K562 (cell line): ENCODE results near the gene GNAQ.

Experiments
- BCOR ChIP-seq: fragments of 450-650 bp; IDR thresholded peaks from 2 replicates; pipeline ENCODE4 v1.6.1; 2016
- CTCF ChIP-seq, 3 experiments: IDR thresholded peaks in 2 of 3; conservative IDR thresholded peaks in 1 of 3; 2 replicates each; pipeline ENCODE4 v1.5.1; 2011 to 2012; ENCODE audit warnings: low read length in 3 of 3, mild to moderate bottlenecking in 3 of 3, control low read depth in 2 of 3, improper control_type of control experiment in 1 of 3, inconsistent platforms in 1 of 3, low read depth in 1 of 3, mixed read lengths in 1 of 3, moderate library complexity in 1 of 3; ENCODE audit not compliant: insufficient read depth in 2 of 3
- MAZ ChIP-seq, 2 experiments: fragments of 450-650 bp in 1 of 2; sonication (generic) in 1 of 2; formaldehyde crosslinking; IDR thresholded peaks in 1 of 2; conservative IDR thresholded peaks in 1 of 2; 2 replicates each; pipeline versions ENCODE4 v1.4.0 to v1.5.0; 2020; ENCODE audit warnings: mild to moderate bottlenecking in 1 of 2, missing genetic modification reagents in 1 of 2
- NRF1 ChIP-seq, 2 experiments: fragments of 450-650 bp; IDR thresholded peaks in 1 of 2; conservative IDR thresholded peaks in 1 of 2; 2 replicates each; pipeline ENCODE4 v1.6.1; 2014; ENCODE audit warnings: mild to moderate bottlenecking in 2 of 2
- POLR2A ChIP-seq: fragments of 450-650 bp; conservative IDR thresholded peaks from 2 replicates; pipeline ENCODE4 v1.6.1; 2016
- PREB ChIP-seq: sonication (generic); formaldehyde crosslinking; IDR thresholded peaks from 2 replicates; pipeline ENCODE4 v1.8.1; 2023; ENCODE audit warnings: mild to moderate bottlenecking, missing genetic modification reagents
- ZBTB11 ChIP-seq, 3 experiments: fragments of 200-800 bp in 1 of 3; fragments of 250-450 bp in 1 of 3; fragments of 450-650 bp in 1 of 3; sonication (Bioruptor Pico) in 1 of 3; sonication (Bioruptor generic) in 1 of 3; formaldehyde crosslinking in 1 of 3; IDR thresholded peaks; 2 replicates each; pipeline versions ENCODE4 v1.6.1 to v1.8.0; 2016 to 2022; ENCODE audit warnings: mild to moderate bottlenecking in 2 of 3, missing genetic modification characterization in 2 of 3, missing compliant biosample characterization in 1 of 3, moderate library complexity in 1 of 3
- ZNF695 ChIP-seq: fragments of 450-650 bp; formaldehyde crosslinking; IDR thresholded peaks from 2 replicates; pipeline ENCODE4 v1.4.0; 2020; ENCODE audit warnings: mild to moderate bottlenecking, moderate library complexity

GRCh38 chr9:78032730-78033457, 1.3 kb upstream of the GNAQ start:
- TF ChIP-seq ZNF695 (no peak), CTCF (IDR thresholded peaks at IDR 0.05 in 2 of 3, conservative IDR thresholded peaks at IDR 0.05 in 1 of 3; ENCODE audit: insufficient read depth in 2 of 3, low read depth in 1 of 3, low read length in 3 of 3) (no peak), PREB (CRISPR knock-in tag) (no peak), MAZ (CRISPR knock-in tag; conservative IDR thresholded peaks at IDR 0.05 in 1 of 2, IDR thresholded peaks at IDR 0.05 in 1 of 2) (no peak), POLR2A (0 out of 2 replicates have a peak, but pooled peaks have one; percentile 23), BCOR (no peak), ZBTB11 (CRISPR knock-in tag; IDR thresholded peaks at IDR 0.05) (no peak), NRF1 (conservative IDR thresholded peaks at IDR 0.05 in 1 of 2, IDR thresholded peaks at IDR 0.05 in 1 of 2) (no peak)
